ENCODE measurements around the gene RAB39A. TPM values are rescaled to one million over a fixed set of nuclear protein-coding genes. Genes with fewer than 3 reads are reported as not detected.

Gene RAB39A
- total RNA-seq, 1 donor from 2014 or later = not detected

DNA sequence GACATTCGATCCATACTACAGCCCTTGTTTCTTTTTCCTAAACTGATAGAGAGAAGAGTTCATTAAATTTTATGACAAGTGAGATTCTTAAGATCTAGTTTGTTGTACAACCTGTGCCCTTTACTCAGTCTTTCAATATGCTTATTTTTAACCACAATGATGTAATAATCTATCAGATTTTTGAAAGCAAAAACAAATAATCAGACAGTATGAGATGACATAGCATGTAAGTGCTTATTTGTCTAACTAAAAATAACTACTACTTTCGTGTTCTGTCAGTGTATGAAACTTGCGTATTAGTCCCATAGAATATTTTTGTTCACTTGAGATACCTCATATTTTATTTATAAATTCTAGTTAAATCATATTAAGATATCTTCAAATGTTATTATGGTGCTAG is 33.2 kb downstream of the RAB39A start:
- DNase-seq (ENCODE audit: low read depth, low spot score) = no peak

DNA sequence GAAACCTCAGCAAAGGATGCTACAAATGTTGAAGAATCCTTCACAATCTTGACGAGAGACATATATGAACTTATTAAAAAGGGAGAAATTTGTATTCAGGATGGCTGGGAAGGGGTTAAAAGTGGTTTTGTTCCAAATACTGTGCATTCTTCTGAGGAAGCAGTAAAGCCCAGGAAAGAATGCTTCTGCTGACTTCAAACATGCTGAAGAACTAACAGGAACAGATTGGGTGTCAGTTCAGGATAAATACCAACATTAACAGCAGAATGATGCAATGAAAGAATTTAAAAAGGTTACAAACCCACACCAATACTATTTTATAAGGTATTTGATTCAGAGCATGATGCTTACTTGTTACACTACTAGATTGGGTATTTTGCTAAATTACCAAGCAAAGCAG is 33.9 kb downstream of the RAB39A start:
- DNase-seq (ENCODE audit: low read depth, low spot score) = no peak

DNA sequence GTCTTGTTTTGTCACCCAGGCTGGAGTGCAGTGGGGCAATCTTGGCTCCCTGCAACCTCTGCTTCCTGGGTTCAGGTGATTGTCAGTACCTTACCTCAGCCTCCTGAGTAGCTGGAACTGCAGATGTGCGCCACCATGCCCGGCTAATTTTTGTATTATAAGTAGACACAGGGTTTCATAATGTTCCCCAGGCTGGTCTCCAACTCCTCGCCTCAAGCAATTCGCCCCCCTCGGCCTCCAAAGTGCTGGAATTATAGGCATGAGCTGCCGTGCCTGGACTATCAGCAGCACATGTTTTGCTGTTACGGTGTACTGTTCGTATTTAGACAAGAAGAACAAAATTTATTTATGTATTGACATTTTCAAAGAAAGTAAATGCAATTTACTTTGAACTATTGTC is 34.8 kb downstream of the RAB39A start:
- no peak for DNase-seq (ENCODE audit: low read depth, low spot score)

DNA sequence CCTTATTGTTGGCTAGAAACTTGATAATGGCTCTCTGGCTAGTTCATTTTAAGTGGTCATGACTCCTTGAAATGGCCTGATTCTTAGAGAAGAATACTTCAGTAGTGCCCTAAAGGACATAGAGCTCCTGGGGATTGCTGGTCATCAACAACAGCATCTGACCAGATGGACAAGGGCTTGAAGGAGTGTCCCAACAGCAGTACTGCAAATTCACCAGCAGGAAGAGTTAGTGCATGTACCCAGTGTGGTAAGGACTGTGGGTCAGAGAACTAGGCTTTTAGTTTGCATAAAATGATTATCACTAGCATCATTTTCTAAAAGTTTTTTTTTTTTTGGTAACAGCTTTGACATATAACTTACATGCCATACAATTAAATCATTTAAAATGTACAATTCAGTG is 41.0 kb downstream of the RAB39A start:
- DNase-seq (ENCODE audit: low read depth, low spot score) = no peak

DNA sequence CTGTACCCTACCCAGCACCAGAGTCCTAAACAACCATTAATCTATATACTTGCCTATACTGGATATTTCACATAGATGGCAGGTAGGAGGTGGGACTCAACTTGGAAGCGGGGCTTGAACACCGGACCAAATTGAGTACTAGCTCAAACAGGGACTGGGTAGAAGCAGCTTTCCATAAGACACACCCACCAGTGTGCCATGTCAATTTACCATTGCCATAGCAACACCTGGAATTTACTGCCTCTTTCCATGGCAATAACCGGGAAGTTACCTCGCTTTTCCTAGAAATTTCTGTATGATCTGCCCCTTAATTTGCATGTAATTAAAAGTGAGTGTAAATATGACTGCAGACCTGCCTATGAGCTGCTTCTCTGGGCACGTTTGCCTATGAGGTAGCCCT is 41.8 kb downstream of the RAB39A start:
- no peak for DNase-seq (ENCODE audit: low read depth, low spot score)

DNA sequence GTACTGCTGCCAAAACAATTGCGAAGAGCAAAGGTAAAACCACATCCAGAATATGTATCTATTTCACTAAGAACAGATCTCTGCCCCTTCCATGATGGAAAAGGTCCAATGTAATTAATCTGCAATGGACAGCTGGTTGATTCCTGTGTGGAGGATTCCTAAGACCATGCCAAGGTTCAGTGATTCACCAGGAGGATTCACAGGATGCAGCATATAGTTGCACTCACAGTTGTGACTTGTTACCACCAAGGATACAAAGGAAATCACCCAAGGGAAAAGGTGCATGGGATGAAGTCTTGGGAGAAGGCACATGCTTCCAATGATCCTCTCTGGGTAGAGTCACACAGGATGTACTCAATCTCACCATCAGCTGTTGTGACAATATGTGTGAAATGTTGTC is 45.4 kb downstream of the RAB39A start:
- no peak for DNase-seq (ENCODE audit: low read depth, low spot score)

DNA sequence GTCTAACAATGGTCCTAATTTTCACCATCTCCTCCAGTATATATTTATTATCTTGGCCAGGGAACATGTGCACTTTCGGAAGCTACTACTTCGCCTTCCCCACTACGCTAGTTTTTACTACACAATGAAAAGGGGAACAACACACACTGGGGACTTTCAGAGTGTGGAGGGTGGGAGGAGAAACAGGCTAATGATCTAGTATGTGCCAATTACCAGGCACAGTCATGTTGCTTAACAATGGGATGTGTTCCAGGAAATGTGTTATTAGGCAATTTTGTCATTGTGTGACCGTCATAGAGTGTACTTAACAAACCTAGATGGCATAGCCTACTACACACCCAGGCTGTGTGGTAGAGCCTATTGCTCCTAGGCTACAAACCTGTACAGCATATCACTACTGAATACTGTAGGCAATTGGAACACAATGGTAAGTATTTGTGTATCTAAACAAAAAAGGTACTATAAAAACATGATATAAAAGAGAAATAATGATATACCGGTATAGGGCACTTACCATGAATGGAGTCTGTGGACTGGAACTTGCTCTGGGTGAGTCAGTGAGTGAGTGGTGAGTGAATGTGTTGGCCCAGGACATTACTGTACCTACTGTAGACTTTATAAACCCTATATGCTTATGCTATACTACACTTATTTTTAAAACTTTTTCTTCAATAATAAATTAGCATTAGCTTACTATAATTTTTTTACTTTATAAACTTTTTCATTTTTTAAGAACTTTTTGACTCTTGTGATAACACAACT is 60.3 kb downstream of the RAB39A start:
- DNase-seq (ENCODE audit: low read depth, low spot score) = no peak

DNA sequence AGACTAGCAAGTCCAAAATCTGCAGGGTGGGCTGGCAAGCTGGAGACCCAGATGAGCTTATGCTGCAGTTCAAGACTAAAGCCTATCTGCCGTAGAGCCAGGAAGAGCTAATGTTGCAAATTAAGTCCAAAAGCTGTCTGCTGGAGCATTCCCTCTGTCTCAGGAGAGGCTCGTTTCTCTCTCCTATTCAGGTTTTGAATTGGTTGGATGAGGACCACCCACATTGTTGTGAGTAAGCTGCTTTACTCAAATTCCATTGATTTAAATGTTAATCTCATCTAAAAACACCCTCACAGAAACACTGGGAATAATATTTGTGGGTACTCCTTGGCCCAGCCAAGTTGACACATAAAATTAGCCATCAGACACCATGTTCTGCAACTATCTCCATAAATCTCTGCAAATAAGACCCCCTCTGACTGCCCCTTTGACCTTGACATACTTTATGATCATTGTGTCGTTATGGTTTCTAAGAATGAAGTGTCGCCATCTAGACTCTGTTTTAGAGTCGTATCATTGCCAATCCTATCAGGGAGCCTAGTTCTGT is 63.7 kb downstream of the RAB39A start:
- DNase-seq (ENCODE audit: low read depth, low spot score) = no peak

DNA sequence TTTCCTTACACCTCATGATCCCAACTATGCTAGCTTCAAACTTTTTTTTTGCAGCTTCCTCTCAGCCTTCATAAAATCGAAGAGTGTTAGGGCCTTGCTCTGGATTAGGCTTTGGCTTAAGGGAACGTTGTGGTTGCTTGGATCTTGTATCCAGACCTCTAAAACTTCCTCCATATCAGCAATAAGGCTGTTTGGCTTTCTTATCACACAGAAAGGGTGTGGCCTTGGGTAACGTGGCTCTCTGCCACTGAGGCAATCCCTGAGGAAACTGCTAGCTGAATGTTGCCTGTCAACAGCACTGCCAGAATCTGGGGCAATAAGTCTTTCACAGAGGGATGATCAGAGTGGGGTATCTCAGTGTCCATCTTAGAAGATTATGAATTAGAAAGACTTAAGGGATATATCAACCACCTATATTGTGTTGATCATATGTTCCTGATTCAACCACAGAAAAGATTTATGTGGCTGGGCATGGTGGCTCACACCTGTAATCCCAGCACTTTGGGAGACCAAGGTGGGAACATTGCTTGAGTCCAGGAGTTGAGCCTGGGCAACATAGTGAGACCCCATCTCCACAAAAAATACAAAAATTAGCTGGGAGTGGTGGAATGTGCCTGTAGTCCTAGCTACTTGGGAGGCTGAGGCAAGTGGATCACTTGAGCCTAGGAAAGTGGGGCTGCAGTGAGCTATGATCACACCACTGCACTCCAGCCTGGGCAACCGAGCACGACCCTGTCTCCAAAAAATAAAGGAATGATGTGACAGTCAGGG is 67.9 kb downstream of the RAB39A start:
- DNase-seq (ENCODE audit: low read depth, low spot score) = no peak

DNA sequence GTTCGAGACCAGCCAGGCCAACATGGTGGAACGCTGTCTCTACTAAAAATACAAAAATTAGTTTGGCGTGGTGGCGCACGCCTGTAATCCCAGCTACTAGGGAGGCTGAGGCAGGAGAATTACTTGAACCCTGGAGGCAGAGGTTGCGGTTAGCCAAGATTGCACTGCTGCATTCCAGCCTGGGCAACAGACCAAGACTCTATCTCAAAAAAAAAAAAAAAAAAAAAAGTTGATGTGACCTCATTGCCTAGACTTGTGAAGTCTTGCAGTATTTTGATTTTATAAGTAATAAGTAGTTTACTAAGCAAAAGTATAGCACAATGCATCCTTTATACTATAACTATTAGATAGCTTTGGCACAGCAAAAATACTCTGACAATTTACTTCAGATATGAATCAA is 70.5 kb downstream of the RAB39A start:
- no peak for DNase-seq (ENCODE audit: low read depth, low spot score)

DNA sequence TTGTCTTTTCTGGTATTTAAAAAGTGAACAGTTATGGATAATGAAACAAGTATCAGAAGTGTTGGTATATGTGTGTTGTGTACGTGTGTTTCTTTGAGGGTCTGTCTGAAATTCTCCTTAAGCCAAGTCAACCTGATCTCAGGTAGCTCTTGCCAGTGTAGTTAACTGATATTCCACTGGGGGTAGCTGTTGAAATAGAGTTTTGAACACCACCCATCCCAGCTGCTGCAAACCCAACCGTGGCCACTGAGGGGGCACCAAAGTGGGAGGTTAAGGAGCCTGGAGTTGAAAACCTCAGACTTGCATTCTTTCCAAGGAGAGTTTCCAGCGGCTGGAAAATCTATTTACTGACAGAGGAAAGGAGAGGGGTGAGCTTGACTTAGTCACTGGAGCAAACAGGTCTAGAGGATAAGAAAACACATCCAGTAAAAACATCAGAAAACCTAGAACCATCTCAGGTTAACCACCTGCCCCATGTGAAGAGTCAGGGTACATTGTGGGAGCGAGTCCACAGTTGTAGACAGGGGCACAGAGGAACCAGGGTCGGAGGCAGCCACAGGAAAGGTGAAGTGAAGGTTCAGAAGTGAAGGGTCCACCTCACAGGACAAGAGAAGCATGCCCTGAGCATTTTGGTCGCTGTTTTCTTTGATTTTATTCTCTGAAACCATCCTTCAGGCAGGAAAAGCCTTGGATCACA is 71.7 kb downstream of the RAB39A start:
- DNase-seq (ENCODE audit: low read depth, low spot score) = peak; percentile 8

DNA sequence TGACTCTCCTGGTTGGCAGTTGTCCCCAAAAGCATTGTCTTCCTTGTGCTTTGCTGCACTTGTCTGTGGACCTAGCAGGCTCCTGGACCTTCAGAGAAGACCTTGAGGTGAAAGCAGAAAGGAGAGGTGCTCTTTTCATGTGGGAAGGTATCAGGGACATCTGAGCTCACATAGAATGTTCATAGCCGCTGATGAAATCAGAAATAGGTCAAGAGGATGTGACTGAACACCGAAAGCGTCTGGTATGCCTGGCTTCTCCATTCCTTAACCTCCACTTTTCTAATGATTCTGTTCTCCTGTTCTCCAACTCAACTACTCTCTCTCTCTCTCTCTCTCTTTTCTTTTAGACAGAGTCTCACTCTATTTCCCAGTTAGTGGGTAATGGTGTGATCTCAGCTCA is 74.2 kb downstream of the RAB39A start:
- DNase-seq (ENCODE audit: low read depth, low spot score) = no peak

DNA sequence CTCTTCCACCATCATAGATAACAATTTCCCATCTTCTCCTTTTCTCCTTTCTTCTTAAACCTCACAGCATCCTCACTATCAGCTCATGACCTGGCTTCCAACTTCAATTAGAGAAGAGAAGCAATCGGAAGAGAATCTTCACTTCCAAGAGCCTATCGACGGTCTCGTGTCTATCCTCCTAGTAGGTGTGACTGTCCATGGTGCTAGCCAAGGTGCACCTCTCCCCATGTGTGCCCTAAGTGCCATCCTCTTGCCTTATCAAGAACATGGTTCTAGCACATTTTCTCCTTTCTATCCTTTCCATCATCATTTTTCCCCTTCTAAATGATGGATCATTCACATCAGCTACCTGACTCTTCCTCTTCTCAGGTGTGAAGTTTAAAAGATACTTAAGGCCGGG is 75.4 kb downstream of the RAB39A start:
- no peak for DNase-seq (ENCODE audit: low read depth, low spot score)

DNA sequence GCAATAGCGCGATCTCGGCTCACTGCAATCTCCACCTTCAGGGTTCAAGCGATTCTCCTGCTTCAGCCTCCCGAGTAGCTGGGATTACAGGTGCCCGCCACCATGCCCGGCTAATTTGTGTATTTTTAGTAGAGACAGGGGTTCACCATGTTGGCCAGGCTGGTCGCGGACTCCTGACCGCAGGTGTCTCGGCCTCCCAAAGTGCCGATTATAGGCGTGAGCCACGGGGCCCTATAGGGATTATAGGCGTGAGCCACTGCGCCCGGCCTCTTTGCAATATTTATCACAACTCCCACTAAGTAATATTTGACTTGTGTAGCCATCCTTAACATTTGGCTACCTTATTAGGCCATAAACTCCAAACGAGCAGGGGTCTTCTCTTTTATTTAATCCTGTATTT is 79.6 kb downstream of the RAB39A start:
- no peak for DNase-seq (ENCODE audit: low read depth, low spot score)

DNA sequence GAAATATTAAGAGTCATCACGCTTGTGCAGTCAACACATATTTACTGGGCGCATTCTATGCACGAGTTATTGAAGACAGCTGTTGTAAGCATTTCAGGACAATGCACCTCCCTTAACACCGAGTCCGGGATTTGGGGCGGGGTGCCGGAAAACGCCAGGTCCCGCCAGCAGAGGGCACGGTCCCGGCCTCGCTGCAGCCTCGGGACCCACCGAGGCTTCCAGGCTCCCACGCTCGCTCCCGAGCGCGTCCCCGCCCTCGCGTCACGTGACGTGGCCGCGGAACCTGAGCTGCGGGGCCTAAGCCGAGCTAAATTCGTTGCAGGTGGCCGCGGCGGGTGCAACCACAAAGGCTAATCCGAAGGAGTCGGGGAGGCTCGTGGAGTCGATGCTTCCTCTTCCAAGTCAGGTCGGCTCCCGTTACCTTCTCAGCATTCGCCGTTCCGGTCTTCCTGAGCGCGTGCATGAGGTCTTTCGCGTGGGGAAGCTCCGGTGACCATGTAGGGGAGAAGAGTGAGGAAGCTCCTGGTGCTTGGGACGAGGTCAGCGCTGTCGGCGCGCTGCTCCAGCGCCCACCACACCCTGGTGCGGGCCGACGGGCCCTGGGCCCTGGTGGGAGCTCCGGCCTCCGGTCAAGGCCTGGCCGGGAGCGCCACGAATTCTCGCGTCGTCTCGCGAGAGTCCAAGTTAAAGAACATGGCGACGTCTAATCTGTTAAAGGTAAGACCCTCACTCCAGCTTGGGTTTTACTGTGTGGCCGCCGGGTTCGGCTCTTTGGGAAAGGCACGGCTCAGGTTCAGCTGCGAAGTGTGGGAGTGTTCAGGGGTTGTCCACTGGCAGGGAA is 80.6 kb downstream of the RAB39A start, which contains the start of gene CUL5:
CUL5 (plus strand) TSS at position 243 of the 841 bp plus-strand sequence; CDS start at position 694, 451 bp downstream.
- peak; percentile 72 for DNase-seq (ENCODE audit: low read depth, low spot score)

DNA sequence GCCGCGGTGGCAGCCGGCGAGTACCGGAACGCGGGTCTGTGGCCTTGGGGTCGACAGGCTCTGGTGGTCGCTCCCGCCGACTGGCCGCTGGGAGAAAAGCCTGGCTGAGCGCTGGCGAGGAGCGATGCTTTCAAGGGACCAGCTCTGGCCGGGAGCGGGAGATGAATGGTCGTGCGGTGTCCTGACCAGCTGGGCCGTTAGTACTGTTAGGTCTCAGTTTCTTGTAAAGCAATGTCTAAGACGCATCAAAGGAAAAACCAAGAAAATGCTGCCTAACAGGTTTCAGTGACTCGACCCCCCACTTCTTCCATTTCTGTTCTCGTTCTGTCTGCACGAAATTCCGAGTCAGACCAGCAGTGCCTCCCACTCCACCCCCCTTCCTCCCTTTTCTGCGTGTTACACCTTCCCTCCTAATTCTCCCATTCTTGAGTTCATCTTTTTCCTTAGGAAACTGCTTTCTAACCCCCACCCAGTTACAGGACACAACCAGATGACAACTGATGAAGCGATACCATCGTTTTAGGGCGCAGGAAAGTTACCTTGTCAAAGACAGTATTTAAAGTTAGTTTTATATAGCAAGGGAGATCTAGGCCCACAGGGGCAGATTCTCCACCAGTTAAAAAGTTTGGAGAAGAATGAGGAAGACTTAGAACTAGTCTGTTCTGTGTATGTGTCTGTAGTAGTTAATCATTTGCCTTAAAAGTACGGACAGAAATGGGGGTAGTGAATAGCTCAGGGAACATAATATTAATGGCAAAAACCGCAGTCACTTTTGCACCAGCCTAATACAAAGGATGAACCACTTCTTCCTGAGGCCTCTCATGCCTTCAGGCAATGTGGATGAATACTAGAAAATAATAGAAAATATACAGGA is 81.5 kb downstream of the RAB39A start:
- no peak for DNase-seq (ENCODE audit: low read depth, low spot score)

DNA sequence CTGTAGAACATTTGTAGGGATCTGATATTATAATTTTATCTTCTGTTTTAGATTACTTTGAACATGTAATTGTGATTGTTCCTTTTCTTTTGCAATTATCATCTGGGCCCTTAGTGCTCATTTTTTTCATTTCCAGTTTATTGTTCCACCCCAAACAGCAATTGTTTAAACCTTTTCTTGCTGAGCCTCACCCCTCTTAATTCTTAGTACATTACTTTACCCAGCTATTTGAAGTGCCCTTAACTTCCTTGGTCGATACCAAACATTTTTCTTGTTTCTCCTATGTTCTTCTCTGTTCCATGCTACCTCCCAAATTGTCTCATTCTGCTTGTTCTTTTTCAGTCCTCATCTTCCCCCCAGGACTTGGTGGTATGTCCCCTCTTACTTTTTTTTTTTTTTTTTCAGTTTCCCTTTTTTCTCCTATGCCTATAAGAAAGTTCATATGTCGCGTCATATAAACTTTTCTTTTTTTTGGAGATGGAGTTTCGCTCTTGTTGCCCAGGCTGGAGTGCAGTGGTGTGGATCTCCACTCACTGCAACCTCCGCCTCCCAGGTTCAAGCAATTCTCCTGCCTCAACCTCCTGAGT is 84.0 kb downstream of the RAB39A start:
- no peak for DNase-seq (ENCODE audit: low read depth, low spot score)

Data from pulmonary artery endothelial cell (primary cell).